GM23338 (cell line): ENCODE measurements around the gene RPL31. TPM values are rescaled to one million over a fixed set of nuclear protein-coding genes. Genes with fewer than 3 reads are reported as not detected.

Experiments used
- ATAC-seq: fragments of 200-7000 bp; cut with Tn5 transposase; 3 replicates; pipeline ENCODE4 v1.9.1; 2020
- DNase-seq: peaks from one replicate; pipeline ENCODE4 v3.0.0-alpha.2; 2015; ENCODE audit warnings: low spot score
- H2AFZ ChIP-seq: fragments of 200-600 bp; sonication (generic); 2 replicates; pipeline ENCODE4 v1.8.0; 2016; ENCODE audit warnings: antibody characterized with exemption, mild to moderate bottlenecking, moderate library complexity
- H3F3A ChIP-seq: fragments of 200-600 bp; sonication (generic); replicated peaks from 2 replicates; pipeline ENCODE4 v1.8.0; 2017; ENCODE audit warnings: antibody characterized with exemption, mixed run types, low read depth
- H3K27ac ChIP-seq: fragments of 200-600 bp; sonication (generic); 2 replicates; pipeline ENCODE4 v1.6.1; 2016; ENCODE audit warnings: low read depth
- H3K27me3 ChIP-seq: fragments of 200-600 bp; sonication (generic); 2 replicates; pipeline ENCODE4 v1.8.0; 2016; ENCODE audit warnings: mild to moderate bottlenecking, mixed run types, moderate library complexity; ENCODE audit not compliant: insufficient read depth
- H3K36me3 ChIP-seq: fragments of 200-600 bp; sonication (generic); 2 replicates; pipeline ENCODE4 v1.8.0; 2016; ENCODE audit warnings: mild to moderate bottlenecking; ENCODE audit not compliant: insufficient read depth
- H3K4me1 ChIP-seq: fragments of 200-600 bp; sonication (generic); 2 replicates; pipeline ENCODE4 v1.8.0; 2016; ENCODE audit warnings: mild to moderate bottlenecking, moderate library complexity; ENCODE audit not compliant: insufficient read depth
- H3K4me2 ChIP-seq: fragments of 200-600 bp; sonication (generic); 2 replicates; pipeline ENCODE4 v1.7.1; 2017; ENCODE audit warnings: mixed run types
- H3K4me3 ChIP-seq: fragments of 200-600 bp; sonication (generic); 2 replicates; pipeline ENCODE4 v1.6.1; 2016; ENCODE audit warnings: mixed run types
- H3K79me2 ChIP-seq: fragments of 200-600 bp; sonication (generic); replicated peaks from 2 replicates; pipeline ENCODE4 v1.8.0; 2017; ENCODE audit warnings: mild to moderate bottlenecking; ENCODE audit not compliant: insufficient read depth
- H3K9me2 ChIP-seq: fragments of 200-600 bp; sonication (generic); 2 replicates; pipeline ENCODE4 v1.8.0; 2017; ENCODE audit not compliant: insufficient read depth
- H4K20me1 ChIP-seq: fragments of 200-600 bp; sonication (generic); replicated peaks from 2 replicates; pipeline ENCODE4 v1.8.0; 2017; ENCODE audit warnings: mild to moderate bottlenecking; ENCODE audit not compliant: insufficient read depth
- H3K27ac Mint-ChIP-seq: 2 replicates; pipeline ENCODE4 v1.8.0; 2020; ENCODE audit warnings: inconsistent platforms, mild to moderate bottlenecking, moderate library complexity, mixed read lengths
- H3K27me3 Mint-ChIP-seq: 3 replicates; pipeline ENCODE4 v1.8.0; 2022; ENCODE audit warnings: low read depth, mild to moderate bottlenecking, moderate library complexity, mixed read lengths, inconsistent platforms; ENCODE audit not compliant: insufficient read depth, poor library complexity
- H3K36me3 Mint-ChIP-seq: 3 replicates; pipeline ENCODE4 v1.8.0; 2021; ENCODE audit warnings: low read depth, mild to moderate bottlenecking, inconsistent platforms, moderate library complexity, mixed read lengths
- H3K4me1 Mint-ChIP-seq: 3 replicates; pipeline ENCODE4 v1.8.0; 2020; ENCODE audit warnings: mild to moderate bottlenecking, inconsistent platforms, mixed read lengths
- H3K4me3 Mint-ChIP-seq: 3 replicates; pipeline ENCODE4 v1.8.0; 2021; ENCODE audit warnings: moderate library complexity, mild to moderate bottlenecking, inconsistent platforms, mixed read lengths
- H3K9me3 Mint-ChIP-seq: 3 replicates; pipeline ENCODE4 v1.8.0; 2020; ENCODE audit warnings: moderate library complexity, mild to moderate bottlenecking, inconsistent platforms, mixed read lengths
- CREB1 ChIP-seq: fragments of 250-450 bp; sonication (Bioruptor Pico); IDR thresholded peaks from 2 replicates; pipeline ENCODE4 v1.5.0; 2020; ENCODE audit warnings: low read depth, mild to moderate bottlenecking, moderate library complexity
- EZH2 ChIP-seq: fragments of 200-600 bp; sonication (generic); IDR thresholded peaks from one replicate; pipeline ENCODE4 v1.8.0; 2017; ENCODE audit warnings: antibody characterized with exemption, mild to moderate bottlenecking, low read depth; ENCODE audit not compliant: unreplicated experiment
- EZH2phosphoT487 ChIP-seq: fragments of 200-600 bp; sonication (generic); IDR thresholded peaks from one replicate; pipeline ENCODE4 v1.8.1; 2018; ENCODE audit warnings: antibody characterized with exemption; ENCODE audit not compliant: unreplicated experiment
- POLR2AphosphoS5 ChIP-seq: IDR thresholded peaks from 2 replicates; pipeline ENCODE4 v1.6.1; 2016; ENCODE audit warnings: antibody characterized with exemption, low read depth
- STAT1 ChIP-seq: IDR thresholded peaks from one replicate; pipeline ENCODE4 v1.6.1; 2016; ENCODE audit warnings: antibody characterized with exemption; ENCODE audit not compliant: unreplicated experiment
- ZNF114 ChIP-seq: fragments of 250-450 bp; sonication (Bioruptor Pico); IDR thresholded peaks from 2 replicates; pipeline ENCODE4 v1.5.0; 2020; ENCODE audit warnings: mild to moderate bottlenecking, moderate library complexity
- ZNF331 ChIP-seq: fragments of 250-450 bp; sonication (Bioruptor Pico); IDR thresholded peaks from 2 replicates; pipeline ENCODE4 v1.5.0; 2020; ENCODE audit warnings: low read depth, mild to moderate bottlenecking, moderate library complexity
- polyA plus RNA-seq: library from polyadenylated mRNA; unstranded; fragments of >200 nt; fragmentation: Nextera tagmentation; extraction: Ambion mirVana; gene quantifications from 2 replicates; pipeline ENCODE4 v1.2.1, GENCODE V29; 2016
- total RNA-seq: library from RNA; depleted of rRNA; stranded (reverse); fragments of >200 nt; shearing (Covaris generic); gene quantifications from 2 replicates; pipeline ENCODE4 v1.2.3, GENCODE V29; 2014
- TF ChIP-seq, protein P1 (sequence below): fragments of 250-450 bp; sonication (Bioruptor Pico); IDR thresholded peaks from 2 replicates; pipeline ENCODE4 v1.5.0; 2020; ENCODE audit warnings: mild to moderate bottlenecking, moderate library complexity

Gene RPL31
- total and polyA plus RNA-seq, 2 experiments from 2014 or later: 819 to 3,213 TPM

DNA sequence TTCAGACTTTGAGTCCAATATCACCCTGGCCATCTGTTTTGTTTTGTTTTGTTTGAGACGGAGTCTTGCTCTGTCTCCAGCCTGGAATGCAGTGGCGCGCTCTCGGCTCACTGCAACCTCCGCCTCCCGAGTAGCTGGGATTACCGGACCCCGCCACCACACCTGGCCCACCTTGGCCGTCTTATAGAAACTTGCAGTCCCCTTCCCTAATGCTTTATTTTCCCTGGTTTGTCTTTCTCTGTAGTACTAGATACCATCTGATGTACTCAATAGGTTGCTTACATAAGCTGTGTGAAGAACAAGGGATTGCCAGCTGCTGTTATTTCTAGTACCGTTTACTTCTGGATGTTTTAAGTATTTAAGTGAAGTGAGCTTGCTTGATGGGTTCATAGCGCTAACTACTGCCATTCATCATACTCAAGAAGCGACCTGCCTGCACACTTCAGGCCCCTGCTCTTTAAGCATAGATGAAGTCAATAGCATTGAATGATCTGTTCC, 1.2 kb downstream of the RPL31 start (continued):
- no peak for TF ChIP-seq EZH2
- no peak for TF ChIP-seq CREB1 (CRISPR knock-in tag)
- TF ChIP-seq, protein P1, sequence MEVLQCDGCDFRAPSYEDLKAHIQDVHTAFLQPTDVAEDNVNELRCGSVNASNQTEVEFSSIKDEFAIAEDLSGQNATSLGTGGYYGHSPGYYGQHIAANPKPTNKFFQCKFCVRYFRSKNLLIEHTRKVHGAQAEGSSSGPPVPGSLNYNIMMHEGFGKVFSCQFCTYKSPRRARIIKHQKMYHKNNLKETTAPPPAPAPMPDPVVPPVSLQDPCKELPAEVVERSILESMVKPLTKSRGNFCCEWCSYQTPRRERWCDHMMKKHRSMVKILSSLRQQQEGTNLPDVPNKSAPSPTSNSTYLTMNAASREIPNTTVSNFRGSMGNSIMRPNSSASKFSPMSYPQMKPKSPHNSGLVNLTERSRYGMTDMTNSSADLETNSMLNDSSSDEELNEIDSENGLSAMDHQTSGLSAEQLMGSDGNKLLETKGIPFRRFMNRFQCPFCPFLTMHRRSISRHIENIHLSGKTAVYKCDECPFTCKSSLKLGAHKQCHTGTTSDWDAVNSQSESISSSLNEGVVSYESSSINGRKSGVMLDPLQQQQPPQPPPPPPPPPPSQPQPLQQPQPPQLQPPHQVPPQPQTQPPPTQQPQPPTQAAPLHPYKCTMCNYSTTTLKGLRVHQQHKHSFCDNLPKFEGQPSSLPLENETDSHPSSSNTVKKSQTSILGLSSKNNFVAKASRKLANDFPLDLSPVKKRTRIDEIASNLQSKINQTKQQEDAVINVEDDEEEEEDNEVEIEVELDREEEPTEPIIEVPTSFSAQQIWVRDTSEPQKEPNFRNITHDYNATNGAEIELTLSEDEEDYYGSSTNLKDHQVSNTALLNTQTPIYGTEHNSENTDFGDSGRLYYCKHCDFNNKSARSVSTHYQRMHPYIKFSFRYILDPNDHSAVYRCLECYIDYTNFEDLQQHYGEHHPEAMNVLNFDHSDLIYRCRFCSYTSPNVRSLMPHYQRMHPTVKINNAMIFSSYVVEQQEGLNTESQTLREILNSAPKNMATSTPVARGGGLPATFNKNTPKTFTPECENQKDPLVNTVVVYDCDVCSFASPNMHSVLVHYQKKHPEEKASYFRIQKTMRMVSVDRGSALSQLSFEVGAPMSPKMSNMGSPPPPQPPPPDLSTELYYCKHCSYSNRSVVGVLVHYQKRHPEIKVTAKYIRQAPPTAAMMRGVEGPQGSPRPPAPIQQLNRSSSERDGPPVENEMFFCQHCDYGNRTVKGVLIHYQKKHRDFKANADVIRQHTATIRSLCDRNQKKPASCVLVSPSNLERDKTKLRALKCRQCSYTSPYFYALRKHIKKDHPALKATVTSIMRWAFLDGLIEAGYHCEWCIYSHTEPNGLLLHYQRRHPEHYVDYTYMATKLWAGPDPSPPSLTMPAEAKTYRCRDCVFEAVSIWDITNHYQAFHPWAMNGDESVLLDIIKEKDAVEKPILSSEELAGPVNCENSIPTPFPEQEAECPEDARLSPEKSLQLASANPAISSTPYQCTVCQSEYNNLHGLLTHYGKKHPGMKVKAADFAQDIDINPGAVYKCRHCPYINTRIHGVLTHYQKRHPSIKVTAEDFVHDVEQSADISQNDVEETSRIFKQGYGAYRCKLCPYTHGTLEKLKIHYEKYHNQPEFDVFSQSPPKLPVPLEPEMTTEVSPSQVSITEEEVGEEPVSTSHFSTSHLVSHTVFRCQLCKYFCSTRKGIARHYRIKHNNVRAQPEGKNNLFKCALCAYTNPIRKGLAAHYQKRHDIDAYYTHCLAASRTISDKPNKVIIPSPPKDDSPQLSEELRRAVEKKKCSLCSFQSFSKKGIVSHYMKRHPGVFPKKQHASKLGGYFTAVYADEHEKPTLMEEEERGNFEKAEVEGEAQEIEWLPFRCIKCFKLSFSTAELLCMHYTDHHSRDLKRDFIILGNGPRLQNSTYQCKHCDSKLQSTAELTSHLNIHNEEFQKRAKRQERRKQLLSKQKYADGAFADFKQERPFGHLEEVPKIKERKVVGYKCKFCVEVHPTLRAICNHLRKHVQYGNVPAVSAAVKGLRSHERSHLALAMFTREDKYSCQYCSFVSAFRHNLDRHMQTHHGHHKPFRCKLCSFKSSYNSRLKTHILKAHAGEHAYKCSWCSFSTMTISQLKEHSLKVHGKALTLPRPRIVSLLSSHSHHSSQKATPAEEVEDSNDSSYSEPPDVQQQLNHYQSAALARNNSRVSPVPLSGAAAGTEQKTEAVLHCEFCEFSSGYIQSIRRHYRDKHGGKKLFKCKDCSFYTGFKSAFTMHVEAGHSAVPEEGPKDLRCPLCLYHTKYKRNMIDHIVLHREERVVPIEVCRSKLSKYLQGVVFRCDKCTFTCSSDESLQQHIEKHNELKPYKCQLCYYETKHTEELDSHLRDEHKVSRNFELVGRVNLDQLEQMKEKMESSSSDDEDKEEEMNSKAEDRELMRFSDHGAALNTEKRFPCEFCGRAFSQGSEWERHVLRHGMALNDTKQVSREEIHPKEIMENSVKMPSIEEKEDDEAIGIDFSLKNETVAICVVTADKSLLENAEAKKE (CRISPR knock-in tag): no peak
- no peak for TF ChIP-seq POLR2AphosphoS5
- TF ChIP-seq STAT1: no peak
- TF ChIP-seq ZNF331 (CRISPR knock-in tag): no peak
- no peak for TF ChIP-seq EZH2phosphoT487

DNA sequence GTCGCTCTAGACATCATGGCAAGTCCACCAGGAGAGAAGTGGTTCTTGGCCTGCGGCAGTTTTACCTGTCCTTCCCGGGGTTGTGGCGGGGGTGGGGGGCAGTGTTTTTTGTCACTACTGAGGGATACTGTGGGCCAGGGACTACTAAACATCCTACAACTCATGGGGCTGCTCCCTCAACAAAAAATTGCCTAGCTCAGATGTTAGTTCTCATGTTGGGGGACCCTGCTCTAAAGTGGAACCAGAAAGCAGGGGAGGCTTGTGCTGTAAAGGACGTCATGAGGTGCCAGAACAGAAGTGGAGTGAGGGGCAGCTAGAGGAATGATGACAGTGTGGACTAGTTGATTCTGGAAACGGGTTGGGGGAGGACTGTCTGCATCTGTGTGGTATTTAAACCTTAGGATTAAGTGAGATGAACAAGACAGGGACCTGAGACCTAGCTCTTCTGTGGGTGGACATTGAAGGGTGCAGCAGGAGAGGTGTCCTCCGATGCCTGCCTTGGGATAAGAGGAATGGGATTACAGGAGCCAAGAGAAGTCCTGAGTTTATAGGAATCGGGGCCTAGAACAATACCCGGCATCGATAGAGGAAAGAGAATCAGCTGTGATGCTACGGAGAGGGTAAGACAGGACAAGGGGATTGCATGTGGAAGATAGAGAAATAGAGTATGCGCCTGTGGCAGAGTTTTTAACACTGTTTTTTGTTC, 2.7 kb downstream of the RPL31 start:
- H3K9me3 Mint-ChIP-seq: peaks cover 11% of the 10 kb centered on the region
- TF ChIP-seq, protein P1 (CRISPR knock-in tag): no peak
- TF ChIP-seq ZNF114 (CRISPR knock-in tag) (no peak), CREB1 (CRISPR knock-in tag) (no peak)

More for the DNA sequence above, 2.7 kb downstream of the RPL31 start:
- Histone ChIP-seq H3K9me2 (no peaks in the 10 kb centered on the region), H3K4me1 (peaks cover 12% of the 10 kb centered on the region), H3K36me3 (peaks cover 54% of the 10 kb centered on the region), H3K4me3 (peak overlapping the region; percentile 80; the same call in 1 of the 2 replicates), H3K79me2 (peaks cover 36% of the 10 kb centered on the region), H3K27me3 (0 out of 2 replicates have a peak, but pooled peaks cover 4% of the 10 kb centered on the region), H2AFZ (no peak overlapping the region), H3K27ac (peak overlapping the region; percentile 95), H4K20me1 (peaks cover 32% of the 10 kb centered on the region), H3F3A (peaks cover 51% of the 10 kb centered on the region), H3K4me2 (peak overlapping the region; percentile 87)
- H3K4me1 Mint-ChIP-seq: peaks cover 37% of the 10 kb centered on the region
- H3K27me3 Mint-ChIP-seq: peaks cover 43% of the 10 kb centered on the region
- ATAC-seq (no peak), DNase-seq (no peak)
- H3K36me3 Mint-ChIP-seq: peaks cover 74% of the 10 kb centered on the region
- peak overlapping the region; percentile 98 for H3K4me3 Mint-ChIP-seq
- peak overlapping the region; percentile 99 for H3K27ac Mint-ChIP-seq
